H9 (cell line): ENCODE data around the gene KPNA2. TPM values are rescaled to one million over a fixed set of nuclear protein-coding genes. Genes with fewer than 3 reads are reported as not detected.

Experiments used
- DNase-seq: peaks from one replicate; pipeline ENCODE4 v3.0.0-alpha.2; 2017
- H2AFZ ChIP-seq: one replicate; pipeline ENCODE4 v1.6.1; 2013; ENCODE audit warnings: mild to moderate bottlenecking, low read length, control low read depth, moderate library complexity
- H2AK5ac ChIP-seq: 2 replicates; pipeline ENCODE4 v1.6.1; 2013; ENCODE audit warnings: low read length, control low read depth, mixed read lengths; ENCODE audit not compliant: insufficient read length
- H2BK120ac ChIP-seq: one replicate; pipeline ENCODE4 v1.6.1; 2013; ENCODE audit warnings: low read depth, mild to moderate bottlenecking, low read length, control low read depth, inconsistent platforms; ENCODE audit not compliant: poor library complexity, severe bottlenecking
- H2BK12ac ChIP-seq: 2 replicates; pipeline ENCODE4 v1.6.1; 2013; ENCODE audit warnings: low read length, control low read depth, mixed read lengths, low read depth; ENCODE audit not compliant: insufficient read length
- H2BK15ac ChIP-seq: 2 replicates; pipeline ENCODE4 v1.6.1; 2013; ENCODE audit warnings: low read depth, low read length, control low read depth
- H2BK20ac ChIP-seq: one replicate; pipeline ENCODE4 v1.6.1; 2013; ENCODE audit warnings: low read depth, mild to moderate bottlenecking, low read length, control low read depth, inconsistent platforms; ENCODE audit not compliant: poor library complexity, severe bottlenecking
- H2BK5ac ChIP-seq: 2 replicates; pipeline ENCODE4 v1.6.1; 2013; ENCODE audit warnings: low read length, control low read depth, mixed read lengths; ENCODE audit not compliant: insufficient read length
- H3K14ac ChIP-seq: 2 replicates; pipeline ENCODE4 v1.6.1; 2013; ENCODE audit warnings: low read length, control low read depth; ENCODE audit not compliant: insufficient read depth
- H3K18ac ChIP-seq: 2 replicates; pipeline ENCODE4 v1.6.1; 2013; ENCODE audit warnings: low read depth, mild to moderate bottlenecking, mixed read lengths, low read length, control low read depth; ENCODE audit not compliant: insufficient read length
- H3K23ac ChIP-seq: 2 replicates; pipeline ENCODE4 v1.6.1; 2013; ENCODE audit warnings: low read length, control low read depth, mixed read lengths, low read depth; ENCODE audit not compliant: insufficient read length
- H3K23me2 ChIP-seq: 2 replicates; pipeline ENCODE4 v1.6.1; 2013; ENCODE audit warnings: low read depth, mild to moderate bottlenecking, mixed read lengths, low read length, control low read depth; ENCODE audit not compliant: insufficient read length, poor library complexity, severe bottlenecking
- H3K27ac ChIP-seq: 2 replicates; pipeline ENCODE4 v1.5.1; 2013; ENCODE audit warnings: low read length, control low read depth, mixed read lengths, low read depth; ENCODE audit not compliant: insufficient read length
- H3K27me3 ChIP-seq: 2 replicates; pipeline ENCODE4 v1.6.1; 2013; ENCODE audit warnings: low read length, control low read depth, inconsistent platforms; ENCODE audit not compliant: insufficient read depth
- H3K4ac ChIP-seq: 2 replicates; pipeline ENCODE4 v1.6.1; 2013; ENCODE audit warnings: low read depth, mild to moderate bottlenecking, control low read depth, inconsistent platforms, low read length, moderate library complexity
- H3K4me1 ChIP-seq: 2 replicates; pipeline ENCODE4 v1.6.1; 2013; ENCODE audit warnings: low read length, control low read depth, inconsistent platforms; ENCODE audit not compliant: insufficient read depth
- H3K4me2 ChIP-seq: 2 replicates; pipeline ENCODE4 v1.6.1; 2013; ENCODE audit warnings: low read length, control low read depth, mixed read lengths; ENCODE audit not compliant: insufficient read length, insufficient read depth
- H3K56ac ChIP-seq: 2 replicates; pipeline ENCODE4 v1.6.1; 2013; ENCODE audit warnings: low read depth, mild to moderate bottlenecking, mixed read lengths, low read length, control low read depth; ENCODE audit not compliant: insufficient read length
- H3K79me1 ChIP-seq: 2 replicates; pipeline ENCODE4 v1.6.1; 2013; ENCODE audit warnings: low read depth, mild to moderate bottlenecking, moderate library complexity, low read length, control low read depth, inconsistent platforms; ENCODE audit not compliant: insufficient read depth, poor library complexity, severe bottlenecking
- H3K79me2 ChIP-seq: 2 replicates; pipeline ENCODE4 v1.6.1; 2013; ENCODE audit warnings: low read length, control low read depth, inconsistent platforms; ENCODE audit not compliant: insufficient read depth
- H3K9ac ChIP-seq: 2 replicates; pipeline ENCODE4 v1.6.1; 2013; ENCODE audit warnings: low read length, control low read depth, mixed read lengths; ENCODE audit not compliant: insufficient read length; ENCODE audit errors: extremely low read depth
- H3K9me3 ChIP-seq: one replicate; pipeline ENCODE4 v1.6.1; 2013; ENCODE audit warnings: low read depth, low read length, inconsistent platforms; ENCODE audit not compliant: control insufficient read depth
- H3T11ph ChIP-seq: one replicate; pipeline ENCODE4 v1.6.1; 2013; ENCODE audit warnings: mild to moderate bottlenecking, low read length, control low read depth, inconsistent platforms
- H4K20me1 ChIP-seq: one replicate; pipeline ENCODE4 v1.6.1; 2013; ENCODE audit not compliant: control insufficient read depth, insufficient read length, insufficient read depth
- H4K5ac ChIP-seq: 2 replicates; pipeline ENCODE4 v1.6.1; 2013; ENCODE audit warnings: low read depth, mild to moderate bottlenecking, mixed read lengths, low read length, control low read depth; ENCODE audit not compliant: insufficient read length
- H4K8ac ChIP-seq: replicated peaks from 2 replicates; pipeline ENCODE4 v1.6.1; 2013; ENCODE audit warnings: low read length, control low read depth, mixed read lengths, low read depth; ENCODE audit not compliant: insufficient read length
- H4K91ac ChIP-seq: 2 replicates; pipeline ENCODE4 v1.6.1; 2013; ENCODE audit warnings: low read depth, mild to moderate bottlenecking, moderate library complexity, mixed read lengths, low read length, control low read depth; ENCODE audit not compliant: insufficient read length
- H3K27ac Mint-ChIP-seq, 3 experiments: 2 replicates in 2 of 3; 3 replicates in 1 of 3; pipeline ENCODE4 v1.8.0; 2020 to 2021; ENCODE audit warnings: mixed read lengths in 3 of 3, mild to moderate bottlenecking in 1 of 3, moderate library complexity in 1 of 3
- H3K27me3 Mint-ChIP-seq: 2 replicates; pipeline ENCODE4 v1.8.0; 2021; ENCODE audit warnings: low read depth, mild to moderate bottlenecking, moderate library complexity, mixed read lengths
- H3K36me3 Mint-ChIP-seq, 3 experiments: 2 replicates in 2 of 3; 3 replicates in 1 of 3; pipeline ENCODE4 v1.8.0; 2020 to 2021; ENCODE audit warnings: low read depth in 3 of 3, mixed read lengths in 3 of 3; ENCODE audit not compliant: insufficient read depth in 1 of 3
- H3K4me1 Mint-ChIP-seq, 2 experiments: 2 replicates each; pipeline ENCODE4 v1.8.0; 2020; ENCODE audit warnings: mixed read lengths in 2 of 2
- H3K4me3 Mint-ChIP-seq, 2 experiments: 2 replicates in 1 of 2; 3 replicates in 1 of 2; pipeline ENCODE4 v1.8.0; 2020 to 2021; ENCODE audit warnings: mild to moderate bottlenecking in 2 of 2, mixed read lengths in 2 of 2, moderate library complexity in 1 of 2
- H3K9me3 Mint-ChIP-seq, 2 experiments: 2 replicates in 1 of 2; 3 replicates in 1 of 2; pipeline ENCODE4 v1.8.0; 2020; ENCODE audit warnings: mild to moderate bottlenecking in 2 of 2, mixed read lengths in 2 of 2, moderate library complexity in 1 of 2
- CTCF ChIP-seq: fragments of 200-600 bp; sonication (generic); conservative IDR thresholded peaks from 3 replicates; pipeline ENCODE4 v1.8.0; 2021; ENCODE audit warnings: antibody characterized with exemption, mild to moderate bottlenecking
- WGBS: extraction: QIAGEN DNeasy Blood & Tissue Kit; methylation state at CpG from one replicate; pipeline ENCODE4 v1.1.7; 2013; ENCODE audit warnings: missing lambda C conversion rate, low lambda C conversion rate, mixed read lengths; ENCODE audit not compliant: insufficient read length; ENCODE audit errors: extremely low coverage; 5-methylcytosine and 5-hydroxymethylcytosine counted together
- total RNA-seq: library from RNA; stranded (reverse); gene quantifications from 2 replicates; pipeline ENCODE4 v1.2.1, GENCODE V29; 2021

The KPNA2 gene
- total RNA-seq, 1 experiment from 2014 or later: 432 TPM

- Histone ChIP-seq H2BK12ac (no peak overlapping the region), H2AFZ (no peak overlapping the region), H3K27ac (no peak overlapping the region), H4K91ac (no peak overlapping the region), H3K4me1 (peaks cover 3% of the 10 kb centered on the region; the same call in 1 of the 2 replicates), H3K23me2 (no peaks in the 10 kb centered on the region), H3K9me3 (no peaks in the 10 kb centered on the region), H3K9ac (no peak overlapping the region), H3K79me1 (no peaks in the 10 kb centered on the region), H2BK20ac (no peak overlapping the region), H2BK15ac (no peak overlapping the region), H3K23ac (no peak overlapping the region), H3K4me2 (no peak overlapping the region), H2BK120ac (no peak overlapping the region), H4K20me1 (no peaks in the 10 kb centered on the region), H4K8ac (no peak overlapping the region), H3K18ac (no peak overlapping the region), H3K56ac (no peak overlapping the region), H4K5ac (no peak overlapping the region), H2AK5ac (no peak overlapping the region), H3T11ph (no peak overlapping the region), H2BK5ac (no peak overlapping the region), H3K27me3 (no peaks in the 10 kb centered on the region), H3K79me2 (no peaks in the 10 kb centered on the region), H3K4ac (no peak overlapping the region), H3K14ac (no peak overlapping the region)
- H3K9me3 Mint-ChIP-seq: no peaks in the 10 kb centered on the region
- H3K27me3 Mint-ChIP-seq: no peaks in the 10 kb centered on the region; the same call in 1 of the 2 replicates
- no peak overlapping the region for H3K4me3 Mint-ChIP-seq
- DNase-seq: no peak
- TF ChIP-seq CTCF: no peak
- H3K27ac Mint-ChIP-seq: no peak overlapping the region
- no peaks in the 10 kb centered on the region for H3K36me3 Mint-ChIP-seq
- H3K4me1 Mint-ChIP-seq: peaks cover 12 to 17% of the 10 kb centered on the region in 2 experiments
- no CpG with 5 or more reads among the region's 4 CpGs for WGBS
These were observed 52.3 kb downstream of the KPNA2 start for GRCh38 chr17:68087851-68088250.
